Gastroesophageal sphincter (tissue), 4 donors: ENCODE data around the gene EPDR1. TPM values are rescaled to one million over a fixed set of nuclear protein-coding genes. Genes with fewer than 3 reads are reported as not detected.

Experiments
- ATAC-seq: fragments of 150-250 bp; one replicate; pipeline ENCODE4 v1.9.1; 2016; ENCODE audit warnings: mild to moderate bottlenecking, moderate library complexity
- H3K27ac ChIP-seq, 4 donors: fragments of 200-600 bp; sonication (generic) in 3 of 4; 1 replicate in 3 of 4; 2 replicates in 1 of 4; pipeline ENCODE4 v1.5.1; 2016 to 2019
- H3K27me3 ChIP-seq: fragments of 200-600 bp; sonication (generic); one replicate; pipeline ENCODE4 v1.5.1; 2019
- H3K36me3 ChIP-seq, 2 donors: fragments of 200-600 bp; sonication (generic); one replicate each; pipeline ENCODE4 v1.5.1; 2019; ENCODE audit warnings: control low read depth in 1 of 2
- H3K4me1 ChIP-seq, 3 donors: fragments of 200-600 bp; sonication (generic); 1 replicate in 2 of 3; 2 replicates in 1 of 3; pipeline ENCODE4 v1.5.1; 2016 to 2019; ENCODE audit warnings: control low read depth in 2 of 3
- H3K4me3 ChIP-seq, 2 donors: fragments of 200-600 bp; sonication (generic); one replicate each; pipeline ENCODE4 v1.5.1; 2019; ENCODE audit warnings: mild to moderate bottlenecking in 1 of 2, moderate library complexity in 1 of 2
- H3K9me3 ChIP-seq, 3 donors: fragments of 200-600 bp; sonication (generic); one replicate each; pipeline ENCODE4 v1.5.1; 2017 to 2019; ENCODE audit warnings: control low read depth in 2 of 3
- EP300 ChIP-seq: sonication (generic); formaldehyde crosslinking; IDR thresholded peaks from one replicate; pipeline ENCODE4 v1.6.1; 2017; ENCODE audit warnings: antibody characterized with exemption, mild to moderate bottlenecking
- POLR2A ChIP-seq, 2 donors: fragments of 450-650 bp; IDR thresholded peaks; one replicate each; pipeline ENCODE4 v1.6.1; 2017; ENCODE audit warnings: antibody characterized with exemption in 2 of 2, mild to moderate bottlenecking in 2 of 2, moderate library complexity in 1 of 2
- POLR2AphosphoS5 ChIP-seq: sonication (generic); formaldehyde crosslinking; IDR thresholded peaks from one replicate; pipeline ENCODE4 v1.6.1; 2017; ENCODE audit warnings: antibody characterized with exemption
- WGBS, 2 donors: methylation state at CpG; one replicate each; pipeline ENCODE4 v1.1.5; 2018; ENCODE audit warnings: low coverage in 1 of 2; 5-methylcytosine and 5-hydroxymethylcytosine counted together
- total RNA-seq, 4 donors: library from RNA; depleted of rRNA; stranded (reverse); fragments of >200 nt; gene quantifications; one replicate each; pipeline ENCODE4 v1.1.0, GENCODE V29; 2016
- TF ChIP-seq, protein P1 (sequence below), 4 experiments: fragments of 200-600 bp in 2 of 4; fragments of 450-650 bp in 2 of 4; sonication (generic) in 1 of 4; IDR thresholded peaks; one replicate each; pipeline ENCODE4 v1.5.1; 2017 to 2019; ENCODE audit warnings: antibody characterized with exemption in 4 of 4, mild to moderate bottlenecking in 2 of 4, moderate library complexity in 2 of 4

Gene EPDR1
- total RNA-seq, 4 donors from 2014 or later, result 14.3 to 43.8 (median 19.0) TPM

DNA sequence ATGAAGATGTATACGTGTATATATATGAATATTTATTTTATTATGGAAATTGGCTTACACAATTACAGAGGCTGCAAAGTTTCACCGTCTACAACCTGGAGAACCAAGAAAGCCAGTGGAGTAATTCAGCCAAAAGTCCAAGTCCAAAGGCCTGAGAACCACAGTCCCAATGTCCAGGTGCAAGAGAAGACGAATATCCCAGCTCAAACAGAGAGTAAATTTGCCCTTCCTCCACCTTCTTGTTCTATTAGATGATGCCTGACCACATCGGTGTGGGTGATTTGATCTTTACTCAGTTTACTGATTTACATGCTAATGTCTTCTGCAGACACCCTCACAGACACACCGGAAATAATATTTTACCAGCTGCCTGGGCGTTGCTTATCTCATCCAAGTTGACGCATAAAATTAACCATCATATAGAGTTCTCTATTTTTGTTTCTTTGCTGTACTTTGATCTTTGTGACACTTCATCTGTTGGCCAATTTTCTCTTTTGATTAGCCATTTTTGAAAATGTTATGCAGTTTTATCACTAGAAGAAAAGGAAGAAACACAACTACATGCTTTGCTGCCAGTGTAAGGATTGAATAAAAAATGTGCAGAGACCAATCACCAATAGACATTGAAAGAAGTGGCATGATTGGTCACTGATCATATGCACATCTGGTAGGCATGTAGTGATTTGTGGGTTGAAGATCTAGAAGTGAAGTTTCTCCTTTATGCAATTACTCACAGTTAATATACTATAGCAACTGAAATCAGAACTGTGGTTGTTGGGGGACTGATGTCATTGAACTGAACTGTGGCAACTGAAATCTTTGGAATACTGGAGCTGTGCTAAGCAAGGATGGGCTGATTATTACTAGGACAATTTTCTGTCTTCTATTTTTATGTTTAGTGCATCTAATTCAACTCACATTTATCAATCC is 68.5 kb downstream of the EPDR1 start:
- no peak for TF ChIP-seq EP300
- TF ChIP-seq POLR2AphosphoS5, result no peak
- no peak for TF ChIP-seq POLR2A (IDR thresholded peaks at IDR 0.05)
- TF ChIP-seq, protein P1, sequence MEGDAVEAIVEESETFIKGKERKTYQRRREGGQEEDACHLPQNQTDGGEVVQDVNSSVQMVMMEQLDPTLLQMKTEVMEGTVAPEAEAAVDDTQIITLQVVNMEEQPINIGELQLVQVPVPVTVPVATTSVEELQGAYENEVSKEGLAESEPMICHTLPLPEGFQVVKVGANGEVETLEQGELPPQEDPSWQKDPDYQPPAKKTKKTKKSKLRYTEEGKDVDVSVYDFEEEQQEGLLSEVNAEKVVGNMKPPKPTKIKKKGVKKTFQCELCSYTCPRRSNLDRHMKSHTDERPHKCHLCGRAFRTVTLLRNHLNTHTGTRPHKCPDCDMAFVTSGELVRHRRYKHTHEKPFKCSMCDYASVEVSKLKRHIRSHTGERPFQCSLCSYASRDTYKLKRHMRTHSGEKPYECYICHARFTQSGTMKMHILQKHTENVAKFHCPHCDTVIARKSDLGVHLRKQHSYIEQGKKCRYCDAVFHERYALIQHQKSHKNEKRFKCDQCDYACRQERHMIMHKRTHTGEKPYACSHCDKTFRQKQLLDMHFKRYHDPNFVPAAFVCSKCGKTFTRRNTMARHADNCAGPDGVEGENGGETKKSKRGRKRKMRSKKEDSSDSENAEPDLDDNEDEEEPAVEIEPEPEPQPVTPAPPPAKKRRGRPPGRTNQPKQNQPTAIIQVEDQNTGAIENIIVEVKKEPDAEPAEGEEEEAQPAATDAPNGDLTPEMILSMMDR (IDR thresholded peaks at IDR 0.05), result no peak
- Histone ChIP-seq H3K9me3 (peaks cover 0 to 2% (median 0%) of the 10 kb centered on the region in 3 donors), H3K36me3 (no peaks in the 10 kb centered on the region), H3K27ac (no peak overlapping the region), H3K4me3 (no peak overlapping the region), H3K4me1 (no peaks in the 10 kb centered on the region), H3K27me3 (no peaks in the 10 kb centered on the region)
- no peak for ATAC-seq
- 84 to 87% methylated on average over 5 to 7 of the region's 7 CpGs for WGBS, 2 donors

DNA sequence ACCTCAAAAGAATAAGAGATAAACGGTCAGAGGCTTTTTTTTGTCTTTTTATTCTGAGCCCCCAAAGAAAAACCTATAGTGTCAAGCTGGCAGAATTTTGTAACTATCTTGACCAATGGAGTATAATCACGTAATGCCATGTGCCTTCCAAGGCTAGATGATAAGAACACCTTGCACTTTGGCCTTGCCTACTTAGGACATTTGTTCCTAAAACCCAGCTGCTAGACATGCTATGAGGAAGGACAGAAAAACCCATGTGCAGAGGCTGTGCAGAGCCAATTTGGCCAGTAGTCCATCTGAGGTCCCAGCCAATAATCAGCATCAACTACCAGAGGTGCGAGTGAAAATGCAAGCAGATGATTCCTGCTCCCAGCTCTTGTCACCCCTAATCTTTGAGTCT is 69.9 kb downstream of the EPDR1 start:
- Histone ChIP-seq H3K4me3 (no peak overlapping the region), H3K27ac (no peak overlapping the region), H3K36me3 (no peaks in the 10 kb centered on the region), H3K27me3 (no peaks in the 10 kb centered on the region), H3K9me3 (peaks cover 0 to 8% (median 0%) of the 10 kb centered on the region in 3 donors), H3K4me1 (no peaks in the 10 kb centered on the region)
- 75% methylated on average over 3 of the region's 3 CpGs for WGBS, 2 donors
- TF ChIP-seq, protein P1 (IDR thresholded peaks at IDR 0.05), result no peak
- no peak for TF ChIP-seq EP300
- no peak for TF ChIP-seq POLR2A (IDR thresholded peaks at IDR 0.05)
- TF ChIP-seq POLR2AphosphoS5, result no peak
- ATAC-seq, result no peak

DNA sequence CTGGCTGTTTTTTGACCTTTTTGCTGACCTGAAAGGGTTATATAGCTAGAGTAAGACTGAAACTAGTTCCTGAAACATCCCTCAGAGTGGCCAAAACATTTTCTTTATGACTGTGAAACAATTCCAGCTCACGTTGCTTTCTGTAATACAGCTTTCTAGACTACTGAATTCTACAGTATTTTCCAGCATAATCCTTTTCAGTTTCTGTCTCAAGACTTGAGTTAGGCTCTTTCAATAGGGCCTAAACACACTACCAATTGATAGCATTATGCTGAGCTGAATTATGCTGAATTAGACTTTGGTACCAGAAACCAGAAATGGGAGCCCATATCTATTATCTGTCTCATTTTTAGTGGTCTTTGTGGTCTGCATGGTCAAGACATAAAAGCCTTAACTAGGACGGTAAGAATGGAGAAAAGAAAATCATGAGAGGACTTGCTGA is 72.6 kb downstream of the EPDR1 start:
- WGBS, 2 donors, result 66 to 80% methylated on average over 2 of the region's 2 CpGs
- Histone ChIP-seq H3K9me3 (peaks cover 0 to 12% (median 0%) of the 10 kb centered on the region in 3 donors), H3K36me3 (no peaks in the 10 kb centered on the region), H3K4me3 (no peak overlapping the region), H3K27ac (no peak overlapping the region), H3K27me3 (no peaks in the 10 kb centered on the region), H3K4me1 (no peaks in the 10 kb centered on the region)
- TF ChIP-seq POLR2AphosphoS5, result no peak
- no peak for TF ChIP-seq POLR2A (IDR thresholded peaks at IDR 0.05)
- TF ChIP-seq EP300, result no peak
- TF ChIP-seq, protein P1 (IDR thresholded peaks at IDR 0.05), result no peak
- ATAC-seq, result no peak

DNA sequence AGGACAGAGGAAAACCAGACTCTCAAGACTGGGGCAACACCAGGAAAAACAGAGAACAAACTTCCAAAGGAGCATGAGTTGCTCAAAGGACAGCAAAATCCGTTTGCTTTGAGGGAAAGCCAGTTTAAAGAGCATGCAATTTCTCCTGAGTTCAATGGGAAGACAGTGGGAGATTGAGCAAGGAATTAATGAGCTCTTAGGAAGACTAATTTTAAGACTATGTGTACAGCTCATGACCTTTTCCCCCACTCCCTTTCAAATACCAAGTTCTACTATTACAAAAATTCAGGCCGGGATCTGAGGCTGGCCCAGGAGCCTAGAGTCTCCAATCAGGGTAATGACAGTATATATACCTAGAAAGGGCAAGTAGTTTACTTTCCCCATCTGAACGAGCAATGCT is 79.2 kb downstream of the EPDR1 start:
- peaks cover 0 to 4% (median 0%) of the 10 kb centered on the region in 3 donors for H3K9me3 ChIP-seq
- TF ChIP-seq POLR2AphosphoS5, result peak; percentile 59
- TF ChIP-seq, protein P1 (IDR thresholded peaks at IDR 0.05), result no peak
- no peak for TF ChIP-seq EP300
- no peak for TF ChIP-seq POLR2A (IDR thresholded peaks at IDR 0.05)
- no peaks in the 10 kb centered on the region for H3K36me3 ChIP-seq
- H3K27ac ChIP-seq, result peak overlapping the region in 3 of 4 donors; percentile 55 to 70 (median 61)
- WGBS, 2 donors, result 14 to 40% methylated on average over 3 of the region's 3 CpGs
- peaks cover 0 to 19% (median 3%) of the 10 kb centered on the region in 3 donors for H3K4me1 ChIP-seq
- peak; percentile 80 for ATAC-seq
- H3K27me3 ChIP-seq, result no peaks in the 10 kb centered on the region
- H3K4me3 ChIP-seq, result no peak overlapping the region
